OCI-LY1 (cell line): ENCODE measurements around the gene EVI2B.
"Not testable (repeated sequence)": the region's sequence is repeated elsewhere in the genome, so short reads cannot be mapped to it uniquely, and the experiment has no call there.

Source experiments
- CTCF ChIP-seq: fragments of 200-600 bp; sonication (generic), shearing (Covaris generic); IDR thresholded peaks from 2 replicates; pipeline ENCODE4 v1.5.1; 2017; ENCODE audit warnings: mild to moderate bottlenecking, antibody characterized with exemption, low read length, moderate library complexity, mixed read lengths
- EZH2 ChIP-seq: fragments of 200-600 bp; sonication (generic), shearing (Covaris generic); IDR thresholded peaks from 2 replicates; pipeline ENCODE4 v1.8.0; 2017; ENCODE audit warnings: borderline replicate concordance, mixed run types, mild to moderate bottlenecking, antibody characterized with exemption, low read length, moderate library complexity, mixed read lengths

GRCh38 chr17:31287932-31288331 lies 25.9 kb downstream of the EVI2B start:
- not testable (repeated sequence) for TF ChIP-seq CTCF, EZH2
